BJ (cell line): ENCODE results near the gene LDLRAD4. TPM values are rescaled to one million over a fixed set of nuclear protein-coding genes. Genes with fewer than 3 reads are reported as not detected.

ENCODE experiments used
- CTCF ChIA-PET: fragments of 350-600 bp; formaldehyde crosslinking; extraction: SDS; loops from one replicate; lab custom pipeline; 2021; ENCODE audit warnings: antibody characterized with exemption, inconsistent platforms; lab: Yijun Ruan, JAX
- POLR2A ChIA-PET: fragments of 300-600 bp; sonication (Branson Sonifier 250); formaldehyde crosslinking; extraction: SDS; loops from one replicate; lab custom pipeline; 2021; ENCODE audit warnings: antibody characterized with exemption; lab: Charles Lee
- DNase-seq: peaks from one replicate; pipeline ENCODE4 v3.0.0-alpha.2; 2011; ENCODE audit warnings: low read depth
- H3K27me3 ChIP-seq: 2 replicates; pipeline ENCODE4 v1.6.0; 2011; ENCODE audit warnings: low read length; ENCODE audit not compliant: control insufficient read depth, insufficient read depth
- H3K36me3 ChIP-seq: 2 replicates; pipeline ENCODE4 v1.5.1; 2011; ENCODE audit warnings: low read length; ENCODE audit not compliant: control insufficient read depth, insufficient read depth
- H3K4me3 ChIP-seq: 2 replicates; pipeline ENCODE4 v1.5.1; 2011; ENCODE audit warnings: low read depth, mild to moderate bottlenecking, control low read depth, low read length
- polyA plus RNA-seq: library from polyadenylated mRNA; depleted of rRNA; stranded (reverse); fragments of >200 nt; gene quantifications from 2 replicates; pipeline ENCODE4 v1.2.3, GENCODE V29; 2011
- TF ChIP-seq, protein P1 (sequence below): IDR thresholded peaks from 2 replicates; pipeline ENCODE4 v1.5.1; 2011; ENCODE audit warnings: low read depth, mild to moderate bottlenecking, control low read depth, inconsistent platforms, low read length, moderate library complexity; ENCODE audit not compliant: insufficient read depth

The LDLRAD4 gene
- polyA plus RNA-seq, 1 experiment = not detected

DNA sequence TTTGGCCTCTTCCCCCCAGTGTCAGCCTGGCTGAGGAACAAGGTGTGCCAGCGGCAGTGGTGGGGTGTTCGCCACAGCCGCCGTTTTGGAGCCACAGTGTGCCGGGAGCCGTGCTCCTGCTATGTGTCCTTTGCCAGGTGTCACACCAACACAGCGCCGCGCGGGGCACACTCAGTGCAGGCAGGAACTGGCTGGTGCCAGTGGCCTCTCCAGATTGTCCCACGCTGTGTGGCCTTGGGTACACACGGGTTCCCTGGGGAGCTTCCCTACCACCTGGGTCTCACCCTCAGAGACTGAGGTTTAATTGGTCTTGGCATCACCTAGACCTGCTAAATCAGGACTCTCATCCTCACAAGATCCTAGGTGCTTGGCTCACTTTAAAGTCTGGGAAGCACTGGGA is 171.6 kb downstream of the LDLRAD4 start:
- no peak for DNase-seq
- Histone ChIP-seq H3K36me3 (no peaks in the 10 kb centered on the region), H3K4me3 (no peak overlapping the region), H3K27me3 (no peaks in the 10 kb centered on the region)
- POLR2A ChIA-PET = no interaction called here
- CTCF ChIA-PET = no interaction called here
- TF ChIP-seq, protein P1, sequence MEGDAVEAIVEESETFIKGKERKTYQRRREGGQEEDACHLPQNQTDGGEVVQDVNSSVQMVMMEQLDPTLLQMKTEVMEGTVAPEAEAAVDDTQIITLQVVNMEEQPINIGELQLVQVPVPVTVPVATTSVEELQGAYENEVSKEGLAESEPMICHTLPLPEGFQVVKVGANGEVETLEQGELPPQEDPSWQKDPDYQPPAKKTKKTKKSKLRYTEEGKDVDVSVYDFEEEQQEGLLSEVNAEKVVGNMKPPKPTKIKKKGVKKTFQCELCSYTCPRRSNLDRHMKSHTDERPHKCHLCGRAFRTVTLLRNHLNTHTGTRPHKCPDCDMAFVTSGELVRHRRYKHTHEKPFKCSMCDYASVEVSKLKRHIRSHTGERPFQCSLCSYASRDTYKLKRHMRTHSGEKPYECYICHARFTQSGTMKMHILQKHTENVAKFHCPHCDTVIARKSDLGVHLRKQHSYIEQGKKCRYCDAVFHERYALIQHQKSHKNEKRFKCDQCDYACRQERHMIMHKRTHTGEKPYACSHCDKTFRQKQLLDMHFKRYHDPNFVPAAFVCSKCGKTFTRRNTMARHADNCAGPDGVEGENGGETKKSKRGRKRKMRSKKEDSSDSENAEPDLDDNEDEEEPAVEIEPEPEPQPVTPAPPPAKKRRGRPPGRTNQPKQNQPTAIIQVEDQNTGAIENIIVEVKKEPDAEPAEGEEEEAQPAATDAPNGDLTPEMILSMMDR = no peak

DNA sequence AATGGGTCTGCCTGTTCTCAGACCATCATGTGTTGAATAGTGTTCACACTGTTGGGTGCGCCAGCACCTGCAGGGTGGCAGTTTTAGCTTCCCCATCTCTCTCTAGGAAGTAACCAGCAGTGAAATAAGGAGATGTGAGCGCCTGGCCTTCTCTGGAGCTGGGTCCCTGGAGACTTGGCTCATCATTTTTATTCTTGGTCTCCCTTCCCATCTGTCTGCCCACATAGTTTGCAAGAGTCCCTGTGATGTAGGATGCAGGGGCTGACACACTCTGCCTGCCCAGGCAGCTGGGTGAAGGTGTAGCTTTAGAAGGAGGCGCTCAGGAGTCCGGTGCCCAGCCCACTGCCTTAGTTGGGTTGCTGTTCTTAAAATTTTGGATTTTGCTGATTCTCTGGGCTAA is 172.2 kb downstream of the LDLRAD4 start:
- CTCF ChIA-PET = no interaction called here
- DNase-seq = no peak
- Histone ChIP-seq H3K4me3 (no peak overlapping the region), H3K36me3 (no peaks in the 10 kb centered on the region), H3K27me3 (no peaks in the 10 kb centered on the region)
- POLR2A ChIA-PET = no interaction called here
- TF ChIP-seq, protein P1 = no peak

DNA sequence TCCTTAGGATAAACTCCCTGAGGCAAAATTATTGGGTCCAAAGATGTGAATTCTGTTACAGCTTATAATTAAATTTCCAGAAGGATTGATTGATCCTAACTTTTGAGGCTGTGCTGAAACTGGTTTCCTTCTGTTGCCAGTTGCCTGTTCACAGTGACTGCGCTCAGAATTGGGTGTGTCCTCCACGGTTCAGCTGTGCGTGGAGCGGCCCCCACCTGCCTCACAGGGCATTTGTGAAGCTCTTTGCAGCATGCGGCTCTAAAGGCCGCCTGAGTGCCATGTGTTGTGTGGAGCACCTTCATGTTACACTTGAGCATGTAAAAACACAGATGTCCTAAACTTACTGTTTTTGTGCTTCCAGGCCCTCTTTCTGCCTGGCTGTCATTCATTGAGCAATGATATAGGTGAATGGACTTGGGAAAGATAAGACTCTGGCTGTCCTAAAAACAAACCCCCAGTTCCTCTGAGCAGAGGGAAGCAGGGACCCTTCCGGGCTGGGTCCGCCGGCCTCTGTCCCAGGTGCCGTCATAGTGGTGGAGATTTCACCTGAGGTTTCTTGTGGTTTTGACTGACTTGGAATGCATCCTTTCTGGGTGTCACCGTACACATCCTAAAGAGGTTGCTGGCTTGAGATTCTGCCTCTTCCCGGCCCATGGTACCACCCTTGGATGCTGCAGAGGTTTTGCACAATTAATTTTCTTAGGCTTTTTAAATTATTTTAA is 173.6 kb downstream of the LDLRAD4 start:
- TF ChIP-seq, protein P1 = no peak
- no peak for DNase-seq
- POLR2A ChIA-PET = no interaction called here
- no peaks in the 10 kb centered on the region for H3K27me3 ChIP-seq
- CTCF ChIA-PET = interaction anchor here (0.9 kb wide), 1 partner anchor 8 kb away, joined by 4 read pairs; no protein-coding TSS in a partner anchor
- H3K4me3 ChIP-seq = no peak overlapping the region
- H3K36me3 ChIP-seq = no peaks in the 10 kb centered on the region

DNA sequence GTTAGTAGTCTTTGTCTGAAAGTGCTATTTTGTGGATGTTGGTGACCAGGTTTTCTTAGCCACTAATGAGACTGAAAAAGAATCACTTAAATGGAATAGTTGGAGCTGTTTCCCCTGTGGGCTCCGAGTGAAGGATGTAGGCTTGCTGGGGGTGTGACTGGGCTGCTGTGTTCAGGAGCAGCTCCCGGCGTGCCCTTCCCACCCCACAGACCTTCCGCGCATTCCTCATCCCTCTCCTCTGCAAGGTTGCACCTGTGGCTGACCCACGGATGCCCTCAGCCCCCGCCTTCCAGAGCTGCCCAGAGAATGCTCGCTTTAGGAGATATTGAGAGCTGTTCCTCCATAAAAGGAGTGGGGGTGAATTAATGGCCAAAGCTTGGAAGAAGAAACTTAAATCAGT is 174.3 kb downstream of the LDLRAD4 start:
- Histone ChIP-seq H3K27me3 (no peaks in the 10 kb centered on the region), H3K4me3 (no peak overlapping the region), H3K36me3 (no peaks in the 10 kb centered on the region)
- ChIA-PET CTCF (no interaction called here), POLR2A (no interaction called here)
- TF ChIP-seq, protein P1 = no peak
- no peak for DNase-seq

DNA sequence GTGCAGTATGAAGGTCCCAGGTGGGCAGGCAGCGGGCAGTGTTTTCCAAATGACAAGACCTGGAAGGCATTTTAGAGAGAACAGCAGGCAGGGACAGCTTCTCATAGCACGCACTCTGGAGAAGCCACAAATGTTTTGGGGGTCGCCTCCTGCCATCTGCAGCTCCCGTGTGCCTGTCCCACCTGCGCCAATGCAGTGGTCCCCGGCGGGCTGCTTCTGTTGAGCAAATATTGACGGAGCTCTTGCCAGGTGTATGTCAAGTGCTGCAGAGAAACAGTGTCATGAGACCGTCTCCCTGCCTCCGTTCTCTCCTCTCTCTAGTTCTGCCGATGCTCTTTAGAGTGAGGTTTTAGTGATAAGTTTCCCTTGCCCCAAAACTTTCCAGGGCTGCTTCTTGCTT is 174.8 kb downstream of the LDLRAD4 start:
- Histone ChIP-seq H3K36me3 (no peaks in the 10 kb centered on the region), H3K4me3 (no peak overlapping the region), H3K27me3 (no peaks in the 10 kb centered on the region)
- ChIA-PET POLR2A (no interaction called here), CTCF (no interaction called here)
- no peak for DNase-seq
- TF ChIP-seq, protein P1 = no peak
